UCSD-AML1 (cell line): ENCODE measurements around the gene RNFT2.

ENCODE experiments used
- DNase-seq: peaks from one replicate; lab custom pipeline; 2025; ENCODE audit not compliant: unreplicated experiment; lab: John Stamatoyannopoulos, UW

Gene RNFT2

GRCh38 chr12:116710370-116711150, 27.6 kb upstream of the RNFT2 start:
- DNase-seq = no peak

GRCh38 chr12:116712458-116713303, 25.4 kb upstream of the RNFT2 start:
- no peak for DNase-seq

GRCh38 chr12:116713527-116713926, 24.6 kb upstream of the RNFT2 start:
- DNase-seq = no peak

GRCh38 chr12:116714175-116714574, 23.9 kb upstream of the RNFT2 start:
- DNase-seq = no peak

- DNase-seq = no peak
Observed at GRCh38 chr12:116717466-116718437, 20.4 kb upstream of the RNFT2 start.

GRCh38 chr12:116718655-116719454, 19.3 kb upstream of the RNFT2 start:
- DNase-seq = no peak

GRCh38 chr12:116719731-116720528, 18.2 kb upstream of the RNFT2 start:
- no peak for DNase-seq

GRCh38 chr12:116722245-116722644, 15.9 kb upstream of the RNFT2 start:
- DNase-seq = no peak

- DNase-seq = no peak
Observed at GRCh38 chr12:116726694-116727093, 11.4 kb upstream of the RNFT2 start.

- no peak for DNase-seq
Observed at GRCh38 chr12:116727261-116727660, 10.9 kb upstream of the RNFT2 start.

GRCh38 chr12:116727891-116728290, 10.2 kb upstream of the RNFT2 start:
- no peak for DNase-seq

GRCh38 chr12:116731801-116732200, 6.3 kb upstream of the RNFT2 start:
- no peak for DNase-seq

- DNase-seq = no peak
Observed at GRCh38 chr12:116734156-116734768, 3.9 kb upstream of the RNFT2 start.

- DNase-seq = no peak
Observed at GRCh38 chr12:116735084-116735483, 3.0 kb upstream of the RNFT2 start.

GRCh38 chr12:116735951-116736599, 2.0 kb upstream of the RNFT2 start:
- no peak for DNase-seq

- DNase-seq = no peak
Observed at GRCh38 chr12:116736962-116737773, 947 bp upstream of the RNFT2 start.

GRCh38 chr12:116739381-116739887, 1.3 kb downstream of the RNFT2 start:
- no peak for DNase-seq
